CD8-positive, alpha-beta memory T cell (primary cell): ENCODE results near the gene TEX22. TPM values are rescaled to one million over a fixed set of nuclear protein-coding genes. Genes with fewer than 3 reads are reported as not detected.

ENCODE experiments used
- CTCF ChIA-PET: fragments of 350-600 bp; sonication (Branson Sonifier 250); formaldehyde crosslinking; loops from one replicate; lab custom pipeline; 2021; ENCODE audit warnings: antibody characterized with exemption; lab: Charles Lee
- POLR2A ChIA-PET: fragments of 350-600 bp; sonication (Branson Sonifier 250); formaldehyde crosslinking; loops from one replicate; lab custom pipeline; 2021; ENCODE audit warnings: antibody characterized with exemption; lab: Charles Lee
- DNase-seq, 5 donors: peaks; one replicate each; pipeline versions ENCODE4 v3.0.0 to v3.0.0-alpha.2; 2020 to 2022; ENCODE audit warnings: mixed read lengths in 1 of 5
- H3K27ac ChIP-seq: one replicate; pipeline ENCODE4 v1.7.0; 2013; ENCODE audit warnings: low read depth, mild to moderate bottlenecking, low read length, moderate library complexity
- H3K27me3 ChIP-seq: 2 replicates; pipeline ENCODE4 v1.7.0; 2013; ENCODE audit warnings: low read length, mild to moderate bottlenecking; ENCODE audit not compliant: insufficient read depth, poor library complexity, severe bottlenecking
- H3K36me3 ChIP-seq: 2 replicates; pipeline ENCODE4 v1.7.0; 2013; ENCODE audit warnings: mild to moderate bottlenecking, low read length, moderate library complexity; ENCODE audit not compliant: insufficient read depth
- H3K4me1 ChIP-seq: 2 replicates; pipeline ENCODE4 v1.7.0; 2013; ENCODE audit warnings: mild to moderate bottlenecking, low read length, moderate library complexity; ENCODE audit not compliant: insufficient read depth
- H3K4me3 ChIP-seq: 2 replicates; pipeline ENCODE4 v1.7.0; 2013; ENCODE audit warnings: mild to moderate bottlenecking, low read length
- H3K9me3 ChIP-seq: 2 replicates; pipeline ENCODE4 v1.7.0; 2013; ENCODE audit warnings: mild to moderate bottlenecking, low read length
- H3K27ac Mint-ChIP-seq, 8 donors: one replicate each; pipeline ENCODE4 v1.8.0; 2020 to 2021; ENCODE audit warnings: mixed read lengths in 8 of 8, mild to moderate bottlenecking in 6 of 8, inconsistent platforms in 3 of 8, moderate library complexity in 3 of 8
- H3K27me3 Mint-ChIP-seq, 2 donors: one replicate each; pipeline ENCODE4 v1.8.0; 2020 to 2021; ENCODE audit warnings: mixed read lengths in 2 of 2, mild to moderate bottlenecking in 1 of 2, moderate library complexity in 1 of 2
- H3K36me3 Mint-ChIP-seq, 3 donors: one replicate each; pipeline ENCODE4 v1.8.0; 2020 to 2021; ENCODE audit warnings: mixed read lengths in 3 of 3, inconsistent platforms in 1 of 3, mild to moderate bottlenecking in 1 of 3
- H3K4me1 Mint-ChIP-seq, 3 donors: one replicate each; pipeline ENCODE4 v1.8.0; 2020 to 2021; ENCODE audit warnings: mixed read lengths in 3 of 3, inconsistent platforms in 1 of 3, mild to moderate bottlenecking in 1 of 3
- H3K4me3 Mint-ChIP-seq, 7 donors: one replicate each; pipeline ENCODE4 v1.8.0; 2020 to 2021; ENCODE audit warnings: mixed read lengths in 7 of 7, mild to moderate bottlenecking in 6 of 7, moderate library complexity in 4 of 7, inconsistent platforms in 2 of 7
- H3K9me3 Mint-ChIP-seq, 5 donors: one replicate each; pipeline ENCODE4 v1.8.0; 2020 to 2022; ENCODE audit warnings: mixed read lengths in 5 of 5, mild to moderate bottlenecking in 3 of 5, moderate library complexity in 2 of 5, inconsistent platforms in 1 of 5
- polyA plus RNA-seq: library from polyadenylated mRNA; unstranded; fragments of 300-500 nt; fragmentation: Illumina TruSeq; gene quantifications from one replicate; pipeline ENCODE4 v1.2.3, GENCODE V29; 2021
- total RNA-seq, 2 experiments: library from RNA; stranded (reverse); gene quantifications; one replicate each; pipeline ENCODE4 v1.2.3, GENCODE V29; 2021

TEX22 gene
- total and polyA plus RNA-seq, 3 experiments from 2014 or later, result 0.08 to 2.9 (median 1.4) TPM

GRCh38 chr14:105384041-105384557 is 14.2 kb upstream of the TEX22 start:
- Histone ChIP-seq H3K36me3 (no peaks in the 10 kb centered on the region), H3K9me3 (no peaks in the 10 kb centered on the region), H3K27ac (no peak overlapping the region), H3K27me3 (no peaks in the 10 kb centered on the region), H3K4me3 (no peak overlapping the region), H3K4me1 (no peaks in the 10 kb centered on the region)
- H3K4me3 Mint-ChIP-seq, result no peak overlapping the region
- H3K27ac Mint-ChIP-seq, result no peak overlapping the region
- peak in 1 of 5 donors; percentile 43 for DNase-seq
- no peaks in the 10 kb centered on the region for H3K27me3 Mint-ChIP-seq
- H3K4me1 Mint-ChIP-seq, result no peaks in the 10 kb centered on the region
- H3K9me3 Mint-ChIP-seq, result no peaks in the 10 kb centered on the region
- POLR2A ChIA-PET, result no interaction called here
- CTCF ChIA-PET, result interaction anchor here (1.7 kb wide), 1 partner anchor 13 kb away, joined by 5 read pairs; no protein-coding TSS in a partner anchor
- peaks cover 0 to 15% (median 1%) of the 10 kb centered on the region in 3 donors for H3K36me3 Mint-ChIP-seq

- peaks cover 0 to 15% (median 1%) of the 10 kb centered on the region in 3 donors for H3K36me3 Mint-ChIP-seq
- H3K27me3 Mint-ChIP-seq, result no peaks in the 10 kb centered on the region
Measured at GRCh38 chr14:105384605-105385321, 13.6 kb upstream of the TEX22 start.

GRCh38 chr14:105385322-105385637 is 13.1 kb upstream of the TEX22 start:
- Mint-ChIP-seq H3K27ac (no peak overlapping the region), H3K4me3 (no peak overlapping the region), H3K9me3 (no peaks in the 10 kb centered on the region), H3K36me3 (peaks cover 0 to 15% (median 1%) of the 10 kb centered on the region in 3 donors), H3K4me1 (no peaks in the 10 kb centered on the region), H3K27me3 (no peaks in the 10 kb centered on the region)
- CTCF ChIA-PET, result interaction anchor here (1.7 kb wide), 1 partner anchor 15 kb away, joined by 5 read pairs; no protein-coding TSS in a partner anchor
- peak in 1 of 5 donors; percentile 45 for DNase-seq
- H3K9me3 ChIP-seq, result no peaks in the 10 kb centered on the region
- no peaks in the 10 kb centered on the region for H3K4me1 ChIP-seq
- H3K4me3 ChIP-seq, result no peak overlapping the region
- H3K27me3 ChIP-seq, result no peaks in the 10 kb centered on the region
- no peak overlapping the region for H3K27ac ChIP-seq
- H3K36me3 ChIP-seq, result no peaks in the 10 kb centered on the region
- POLR2A ChIA-PET, result no interaction called here

More at GRCh38 chr14:105384605-105385321, 13.6 kb upstream of the TEX22 start:
- Histone ChIP-seq H3K4me3 (no peak overlapping the region), H3K9me3 (no peaks in the 10 kb centered on the region), H3K27ac (no peak overlapping the region), H3K27me3 (no peaks in the 10 kb centered on the region), H3K36me3 (no peaks in the 10 kb centered on the region), H3K4me1 (no peaks in the 10 kb centered on the region)
- no peak overlapping the region for H3K4me3 Mint-ChIP-seq
- ChIA-PET POLR2A (no interaction called here), CTCF (interaction anchor here (1.7 kb wide), 1 partner anchor 14 kb away, joined by 5 read pairs; no protein-coding TSS in a partner anchor)
- peak in 1 of 5 donors; percentile 41 for DNase-seq
- H3K9me3 Mint-ChIP-seq, result no peaks in the 10 kb centered on the region
- no peak overlapping the region for H3K27ac Mint-ChIP-seq
- no peaks in the 10 kb centered on the region for H3K4me1 Mint-ChIP-seq

GRCh38 chr14:105385698-105386365 is 12.5 kb upstream of the TEX22 start:
- Mint-ChIP-seq H3K4me1 (no peaks in the 10 kb centered on the region), H3K27me3 (no peaks in the 10 kb centered on the region), H3K9me3 (no peaks in the 10 kb centered on the region), H3K4me3 (no peak overlapping the region), H3K36me3 (peaks cover 0 to 15% (median 1%) of the 10 kb centered on the region in 3 donors), H3K27ac (no peak overlapping the region)
- ChIA-PET CTCF (no interaction called here), POLR2A (no interaction called here)
- H3K27ac ChIP-seq, result no peak overlapping the region
- H3K4me1 ChIP-seq, result no peaks in the 10 kb centered on the region
- no peaks in the 10 kb centered on the region for H3K36me3 ChIP-seq
- H3K27me3 ChIP-seq, result no peaks in the 10 kb centered on the region
- H3K4me3 ChIP-seq, result no peak overlapping the region
- DNase-seq, result no peak
- no peaks in the 10 kb centered on the region for H3K9me3 ChIP-seq

GRCh38 chr14:105386581-105387529 is 11.5 kb upstream of the TEX22 start:
- no peaks in the 10 kb centered on the region for H3K36me3 ChIP-seq
- ChIA-PET POLR2A (no interaction called here), CTCF (no interaction called here)
- H3K4me3 Mint-ChIP-seq, result no peak overlapping the region
- no peaks in the 10 kb centered on the region for H3K27me3 Mint-ChIP-seq
- no peaks in the 10 kb centered on the region for H3K9me3 Mint-ChIP-seq
- no peaks in the 10 kb centered on the region for H3K9me3 ChIP-seq
- H3K27ac ChIP-seq, result no peak overlapping the region
- no peaks in the 10 kb centered on the region for H3K27me3 ChIP-seq
- peaks cover 0 to 15% (median 1%) of the 10 kb centered on the region in 3 donors for H3K36me3 Mint-ChIP-seq
- no peaks in the 10 kb centered on the region for H3K4me1 ChIP-seq
- H3K4me1 Mint-ChIP-seq, result no peaks in the 10 kb centered on the region
- peak in 1 of 5 donors; percentile 44 for DNase-seq
- no peak overlapping the region for H3K27ac Mint-ChIP-seq
- H3K4me3 ChIP-seq, result no peak overlapping the region

GRCh38 chr14:105387530-105387922 is 10.8 kb upstream of the TEX22 start:
- peak in 1 of 5 donors; percentile 34 for DNase-seq
- Histone ChIP-seq H3K9me3 (no peaks in the 10 kb centered on the region), H3K4me3 (no peak overlapping the region), H3K27ac (no peak overlapping the region), H3K4me1 (no peaks in the 10 kb centered on the region), H3K27me3 (no peaks in the 10 kb centered on the region), H3K36me3 (no peaks in the 10 kb centered on the region)
- ChIA-PET POLR2A (no interaction called here), CTCF (no interaction called here)
- Mint-ChIP-seq H3K27me3 (no peaks in the 10 kb centered on the region), H3K4me1 (no peaks in the 10 kb centered on the region), H3K4me3 (no peak overlapping the region), H3K36me3 (peaks cover 0 to 13% (median 1%) of the 10 kb centered on the region in 3 donors), H3K27ac (no peak overlapping the region), H3K9me3 (no peaks in the 10 kb centered on the region)

- DNase-seq, result peak in 1 of 5 donors; percentile 45
- Mint-ChIP-seq H3K27me3 (no peaks in the 10 kb centered on the region), H3K9me3 (no peaks in the 10 kb centered on the region), H3K36me3 (peaks cover 0 to 7% (median 1%) of the 10 kb centered on the region in 3 donors), H3K4me3 (no peak overlapping the region), H3K4me1 (no peaks in the 10 kb centered on the region), H3K27ac (peak overlapping the region in 1 of 8 donors; percentile 54)
- H3K27me3 ChIP-seq, result no peaks in the 10 kb centered on the region
- ChIA-PET CTCF (interaction anchor here (0.9 to 1.3 kb wide), 2 partner anchors 17 to 102 kb away, joined by 3 to 4 read pairs; no protein-coding TSS in a partner anchor), POLR2A (no interaction called here)
- H3K27ac ChIP-seq, result no peak overlapping the region
- no peak overlapping the region for H3K4me3 ChIP-seq
- no peaks in the 10 kb centered on the region for H3K4me1 ChIP-seq
- H3K9me3 ChIP-seq, result no peaks in the 10 kb centered on the region
- H3K36me3 ChIP-seq, result no peaks in the 10 kb centered on the region
Measured at GRCh38 chr14:105388110-105388951, 10.0 kb upstream of the TEX22 start.
